Measurements from ENCODE around the gene SLU7. TPM values are rescaled to one million over a fixed set of nuclear protein-coding genes. Genes with fewer than 3 reads are reported as not detected.

The SLU7 gene
- total RNA-seq, 1 donor from 2014 or later: 54.1 TPM

GRCh38 chr5:160466116-160466515 is 47.2 kb upstream of the SLU7 start:
- Mint-ChIP-seq H3K4me1 (ENCODE audit: unreplicated experiment) (peaks cover 4% of the 10 kb centered on the region), H3K4me3 (ENCODE audit: unreplicated experiment) (no peak overlapping the region), H3K36me3 (ENCODE audit: unreplicated experiment) (no peaks in the 10 kb centered on the region), H3K27me3 (ENCODE audit: unreplicated experiment) (peaks cover 9% of the 10 kb centered on the region), H3K27ac (ENCODE audit: unreplicated experiment) (no peak overlapping the region), H3K9me3 (ENCODE audit: unreplicated experiment) (no peaks in the 10 kb centered on the region)
- no peak for DNase-seq (ENCODE audit: extremely low spot score, unreplicated experiment)
- TF ChIP-seq, protein P1, sequence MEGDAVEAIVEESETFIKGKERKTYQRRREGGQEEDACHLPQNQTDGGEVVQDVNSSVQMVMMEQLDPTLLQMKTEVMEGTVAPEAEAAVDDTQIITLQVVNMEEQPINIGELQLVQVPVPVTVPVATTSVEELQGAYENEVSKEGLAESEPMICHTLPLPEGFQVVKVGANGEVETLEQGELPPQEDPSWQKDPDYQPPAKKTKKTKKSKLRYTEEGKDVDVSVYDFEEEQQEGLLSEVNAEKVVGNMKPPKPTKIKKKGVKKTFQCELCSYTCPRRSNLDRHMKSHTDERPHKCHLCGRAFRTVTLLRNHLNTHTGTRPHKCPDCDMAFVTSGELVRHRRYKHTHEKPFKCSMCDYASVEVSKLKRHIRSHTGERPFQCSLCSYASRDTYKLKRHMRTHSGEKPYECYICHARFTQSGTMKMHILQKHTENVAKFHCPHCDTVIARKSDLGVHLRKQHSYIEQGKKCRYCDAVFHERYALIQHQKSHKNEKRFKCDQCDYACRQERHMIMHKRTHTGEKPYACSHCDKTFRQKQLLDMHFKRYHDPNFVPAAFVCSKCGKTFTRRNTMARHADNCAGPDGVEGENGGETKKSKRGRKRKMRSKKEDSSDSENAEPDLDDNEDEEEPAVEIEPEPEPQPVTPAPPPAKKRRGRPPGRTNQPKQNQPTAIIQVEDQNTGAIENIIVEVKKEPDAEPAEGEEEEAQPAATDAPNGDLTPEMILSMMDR (IDR thresholded peaks at IDR 0.05): no peak

- H3K27me3 Mint-ChIP-seq (ENCODE audit: unreplicated experiment): peaks cover 3% of the 10 kb centered on the region
- H3K27ac Mint-ChIP-seq (ENCODE audit: unreplicated experiment): no peak overlapping the region
- H3K4me1 Mint-ChIP-seq (ENCODE audit: unreplicated experiment): peaks cover 4% of the 10 kb centered on the region
- TF ChIP-seq, protein P1 (IDR thresholded peaks at IDR 0.05): no peak
- no peaks in the 10 kb centered on the region for H3K9me3 Mint-ChIP-seq (ENCODE audit: unreplicated experiment)
- no peak for DNase-seq (ENCODE audit: extremely low spot score, unreplicated experiment)
- H3K4me3 Mint-ChIP-seq (ENCODE audit: unreplicated experiment): no peak overlapping the region
- H3K36me3 Mint-ChIP-seq (ENCODE audit: unreplicated experiment): no peaks in the 10 kb centered on the region
Observed at GRCh38 chr5:160464466-160464797, 45.6 kb upstream of the SLU7 start.

- Mint-ChIP-seq H3K36me3 (ENCODE audit: unreplicated experiment) (no peaks in the 10 kb centered on the region), H3K9me3 (ENCODE audit: unreplicated experiment) (no peaks in the 10 kb centered on the region), H3K4me1 (ENCODE audit: unreplicated experiment) (peaks cover 4% of the 10 kb centered on the region), H3K27ac (ENCODE audit: unreplicated experiment) (no peak overlapping the region), H3K27me3 (ENCODE audit: unreplicated experiment) (peaks cover 3% of the 10 kb centered on the region), H3K4me3 (ENCODE audit: unreplicated experiment) (no peak overlapping the region)
- TF ChIP-seq, protein P1 (IDR thresholded peaks at IDR 0.05): no peak
- no peak for DNase-seq (ENCODE audit: extremely low spot score, unreplicated experiment)
Observed at GRCh38 chr5:160463740-160464465, 45.0 kb upstream of the SLU7 start.

DNA sequence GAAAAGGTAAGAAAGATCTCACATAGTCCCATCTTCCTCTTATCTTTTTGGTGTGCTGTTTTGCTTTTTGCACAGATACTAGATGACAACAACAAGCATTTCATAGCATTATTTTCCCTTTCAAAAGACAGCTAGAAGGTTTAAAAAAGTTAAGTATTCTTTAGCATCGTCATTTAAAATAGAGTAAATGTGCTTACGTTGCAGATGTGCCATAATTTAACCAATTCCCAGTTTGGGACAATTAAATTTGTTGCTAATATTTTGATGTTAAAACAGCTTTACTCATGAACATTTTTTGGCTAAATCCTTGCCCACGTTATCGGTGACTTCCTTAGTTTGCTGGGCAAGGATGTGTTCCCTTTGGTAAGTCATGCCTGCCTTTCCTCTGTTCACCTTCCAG is 44.3 kb upstream of the SLU7 start:
- Mint-ChIP-seq H3K36me3 (ENCODE audit: unreplicated experiment) (no peaks in the 10 kb centered on the region), H3K4me3 (ENCODE audit: unreplicated experiment) (no peak overlapping the region), H3K27me3 (ENCODE audit: unreplicated experiment) (peaks cover 3% of the 10 kb centered on the region), H3K4me1 (ENCODE audit: unreplicated experiment) (peaks cover 4% of the 10 kb centered on the region), H3K9me3 (ENCODE audit: unreplicated experiment) (no peaks in the 10 kb centered on the region), H3K27ac (ENCODE audit: unreplicated experiment) (no peak overlapping the region)
- TF ChIP-seq, protein P1 (IDR thresholded peaks at IDR 0.05): no peak
- DNase-seq (ENCODE audit: extremely low spot score, unreplicated experiment): no peak

- Mint-ChIP-seq H3K4me1 (ENCODE audit: unreplicated experiment) (peaks cover 2% of the 10 kb centered on the region), H3K4me3 (ENCODE audit: unreplicated experiment) (no peak overlapping the region), H3K27me3 (ENCODE audit: unreplicated experiment) (peaks cover 3% of the 10 kb centered on the region), H3K27ac (ENCODE audit: unreplicated experiment) (no peak overlapping the region), H3K36me3 (ENCODE audit: unreplicated experiment) (no peaks in the 10 kb centered on the region), H3K9me3 (ENCODE audit: unreplicated experiment) (no peaks in the 10 kb centered on the region)
- TF ChIP-seq, protein P1 (IDR thresholded peaks at IDR 0.05): no peak
- no peak for DNase-seq (ENCODE audit: extremely low spot score, unreplicated experiment)
Observed at GRCh38 chr5:160462167-160462566, 43.3 kb upstream of the SLU7 start.

Data from osteocyte (in vitro differentiated cells).